Skin epidermis (tissue), 12 donors: Measurements from ENCODE around the gene ZSCAN22.

Experiments
- H3K27ac ChIP-seq, 21 experiments: fragments of 200-600 bp; sonication (generic) in 11 of 21; one replicate each; pipeline ENCODE4 v1.5.0; 2020; ENCODE audit warnings: mild to moderate bottlenecking in 3 of 21, inconsistent platforms in 2 of 21, moderate library complexity in 2 of 21
- H3K4me3 ChIP-seq, 7 experiments: fragments of 200-600 bp; sonication (generic) in 2 of 7; one replicate each; pipeline ENCODE4 v1.5.0; 2020; ENCODE audit warnings: inconsistent platforms in 2 of 7, mild to moderate bottlenecking in 2 of 7, moderate library complexity in 1 of 7

Gene ZSCAN22

GRCh38 chr19:58387338-58388174 lies 60.8 kb downstream of the ZSCAN22 start:
- Histone ChIP-seq H3K27ac (peak overlapping the region; percentile 33 to 99 (median 95)), H3K4me3 (peak overlapping the region; percentile 36 to 87 (median 77))

DNA sequence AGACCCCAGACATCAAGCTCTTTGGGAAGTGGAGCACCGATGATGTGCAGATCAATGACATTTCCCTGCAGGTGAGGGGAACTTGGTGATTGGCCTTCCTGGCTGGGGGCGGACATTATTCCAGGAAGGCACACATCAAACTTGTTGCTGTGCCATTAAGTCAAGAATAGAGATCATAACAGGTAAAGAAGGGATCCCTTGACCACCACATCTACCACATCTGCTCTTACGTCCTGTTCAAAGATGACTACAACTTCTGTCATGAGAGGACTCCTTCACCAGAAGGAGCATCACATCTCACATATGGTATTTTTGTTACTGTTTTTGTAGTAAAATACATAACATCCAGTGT lies 61.4 kb downstream of the ZSCAN22 start:
- Histone ChIP-seq H3K4me3 (peak overlapping the region in 6 of 7 experiments; percentile 36 to 87 (median 76)), H3K27ac (peak overlapping the region in 4 of 21 experiments; percentile 85 to 99 (median 93))
